Panc1 (cell line): Measurements from ENCODE around the gene HTR4. TPM values are rescaled to one million over a fixed set of nuclear protein-coding genes. Genes with fewer than 3 reads are reported as not detected.

ENCODE experiments used
- ATAC-seq: fragments of 200-7000 bp; cut with Tn5 transposase; 2 replicates; pipeline ENCODE4 v1.9.1; 2020; ENCODE audit warnings: mild to moderate bottlenecking, moderate library complexity
- BruUV-seq: library from RNA; stranded (reverse); fragments of 400-500 nt; replicated peaks from 2 replicates; lab custom pipeline; 2021; lab: Mats Ljungman, UMichigan
- CTCF ChIA-PET: fragments of 300-600 bp; sonication (Branson Sonifier 250); formaldehyde crosslinking; loops from one replicate; lab custom pipeline; 2022; ENCODE audit warnings: antibody characterized with exemption; lab: Charles Lee
- POLR2A ChIA-PET: fragments of 300-600 bp; sonication (Branson Sonifier 250); formaldehyde crosslinking; loops from one replicate; lab custom pipeline; 2022; ENCODE audit warnings: antibody characterized with exemption; lab: Charles Lee
- DNase-seq: peaks from one replicate; pipeline ENCODE4 v3.0.0-alpha.2; 2010; ENCODE audit warnings: low read depth, low spot score
- H3K27ac ChIP-seq: 2 replicates; pipeline ENCODE4 v1.5.1; 2011; ENCODE audit warnings: mild to moderate bottlenecking, low read length, inconsistent platforms
- H3K27me3 ChIP-seq: fragments of 200-500 bp; sonication (Bioruptor generic); 2 replicates; pipeline ENCODE4 v1.6.0; 2014; ENCODE audit warnings: low read length, inconsistent platforms; ENCODE audit not compliant: control insufficient read depth, insufficient read depth
- H3K36me3 ChIP-seq: fragments of 200-500 bp; sonication (Bioruptor generic); 2 replicates; pipeline ENCODE4 v1.5.1; 2014; ENCODE audit warnings: inconsistent platforms, mild to moderate bottlenecking, low read length, moderate library complexity; ENCODE audit not compliant: control insufficient read depth, insufficient read depth
- H3K4me1 ChIP-seq: 2 replicates; pipeline ENCODE4 v1.5.1; 2011; ENCODE audit warnings: inconsistent platforms, mild to moderate bottlenecking, low read length, moderate library complexity; ENCODE audit not compliant: control insufficient read depth, insufficient read depth
- H3K4me3 ChIP-seq, 2 experiments: 2 replicates each; pipeline ENCODE4 v1.5.1; 2011 to 2012; ENCODE audit warnings: low read depth in 2 of 2, low read length in 2 of 2, mild to moderate bottlenecking in 2 of 2, inconsistent platforms in 1 of 2, moderate library complexity in 1 of 2
- H3K9me3 ChIP-seq: fragments of 200-500 bp; sonication (Bioruptor generic); 2 replicates; pipeline ENCODE4 v1.5.1; 2014; ENCODE audit warnings: low read depth, mild to moderate bottlenecking, inconsistent platforms, low read length, moderate library complexity; ENCODE audit not compliant: control insufficient read depth, insufficient read depth
- CTCF ChIP-seq: fragments of 450-650 bp; IDR thresholded peaks from 2 replicates; pipeline ENCODE4 v1.5.1; 2017; ENCODE audit warnings: mild to moderate bottlenecking
- POLR2AphosphoS5 ChIP-seq: IDR thresholded peaks from 2 replicates; pipeline ENCODE4 v1.6.1; 2012; ENCODE audit warnings: mild to moderate bottlenecking, low read depth, low read length, moderate library complexity
- REST ChIP-seq, 2 experiments: IDR thresholded peaks; 2 replicates each; pipeline ENCODE4 v1.6.1; 2011 to 2012; ENCODE audit warnings: low read depth in 2 of 2, control low read depth in 1 of 2, low read length in 1 of 2, mild to moderate bottlenecking in 1 of 2, moderate library complexity in 1 of 2; ENCODE audit not compliant: insufficient read depth in 1 of 2
- SIN3A ChIP-seq: IDR thresholded peaks from 2 replicates; pipeline ENCODE4 v1.6.1; 2012; ENCODE audit warnings: low read depth, mild to moderate bottlenecking, low read length, moderate library complexity, borderline replicate concordance; ENCODE audit not compliant: insufficient read depth
- TCF7L2 ChIP-seq: IDR thresholded peaks from 2 replicates; pipeline ENCODE4 v1.6.1; 2011; ENCODE audit warnings: mild to moderate bottlenecking, low read depth, low read length, inconsistent platforms
- in situ Hi-C: cut with HindIII; loops from 2 replicates; pipeline ENCODE4 v1.10.0; 2016; ENCODE audit warnings: low sequenced_read_pairs, low pct_unique_long_range_greater_than_20kb
- intact Hi-C: fragments of 100-400 bp; cut with micrococcal nuclease; formaldehyde crosslinking; loops from one replicate; pipeline ENCODE4 v1.10.0; 2022; ENCODE audit not compliant: unreplicated experiment
- total RNA-seq: library from RNA; stranded (reverse); gene quantifications from one replicate; pipeline ENCODE4 v1.2.1, GENCODE V29; 2021; ENCODE audit not compliant: unreplicated experiment

Gene HTR4
- total RNA-seq, 1 experiment from 2014 or later: not detected

- Histone ChIP-seq H3K36me3 (no peaks in the 10 kb centered on the region), H3K27ac (no peak overlapping the region), H3K27me3 (no peaks in the 10 kb centered on the region), H3K9me3 (no peaks in the 10 kb centered on the region), H3K4me3 (no peak overlapping the region), H3K4me1 (no peaks in the 10 kb centered on the region)
- ChIA-PET CTCF (interaction anchor here (1.1 kb wide), 1 partner anchor 147 kb away, joined by 3 read pairs; no protein-coding TSS in a partner anchor), POLR2A (interaction anchor here (0.6 kb wide), 2 partner anchors 12 to 654 kb away, joined by 3 read pairs; no protein-coding TSS in a partner anchor)
- no peak for TF ChIP-seq REST (IDR thresholded peaks at IDR 0.05; ENCODE audit: insufficient read depth in 1 of 2, low read depth in 2 of 2, low read length in 1 of 2)
- no peak for TF ChIP-seq POLR2AphosphoS5
- TF ChIP-seq SIN3A: no peak
- no peak for TF ChIP-seq TCF7L2
- no peak for TF ChIP-seq CTCF
- BruUV-seq: no TSS peak
- intact Hi-C loops (no loop called here), in situ Hi-C loops (no loop called here)
- ATAC-seq (no peak), DNase-seq (no peak)
Observed at GRCh38 chr5:148584103-148584502, 70.2 kb downstream of the HTR4 start.

- Histone ChIP-seq H3K27me3 (no peaks in the 10 kb centered on the region), H3K36me3 (no peaks in the 10 kb centered on the region), H3K9me3 (no peaks in the 10 kb centered on the region), H3K27ac (no peak overlapping the region), H3K4me1 (no peaks in the 10 kb centered on the region), H3K4me3 (no peak overlapping the region)
- intact Hi-C loops (no loop called here), in situ Hi-C loops (no loop called here)
- BruUV-seq: no TSS peak
- TF ChIP-seq POLR2AphosphoS5: no peak
- no peak for TF ChIP-seq REST (IDR thresholded peaks at IDR 0.05; ENCODE audit: insufficient read depth in 1 of 2, low read depth in 2 of 2, low read length in 1 of 2)
- no peak for TF ChIP-seq CTCF
- TF ChIP-seq SIN3A: no peak
- no peak for TF ChIP-seq TCF7L2
- ATAC-seq (no peak), DNase-seq (no peak)
- POLR2A ChIA-PET: no interaction called here
- CTCF ChIA-PET: interaction anchor here (1.1 kb wide), 1 partner anchor 147 kb away, joined by 3 read pairs; no protein-coding TSS in a partner anchor
Observed at GRCh38 chr5:148583421-148583965, 70.8 kb downstream of the HTR4 start.
